SU-DHL-6 (cell line): ENCODE results near the gene CLIC1.
A peak's percentile ranks its signal among the peaks of the same experiment; 100 is the strongest.

ENCODE experiments used
- H2AFZ ChIP-seq: fragments of 200-600 bp; sonication (generic); 2 replicates; pipeline ENCODE4 v1.6.1; 2014; ENCODE audit warnings: low read depth, mild to moderate bottlenecking, moderate library complexity, mixed read lengths, antibody characterized with exemption, low read length; ENCODE audit not compliant: severe bottlenecking
- H3F3A ChIP-seq: fragments of 200-600 bp; shearing (Covaris generic); 2 replicates; pipeline ENCODE4 v1.6.0; 2016; ENCODE audit warnings: antibody characterized with exemption, mild to moderate bottlenecking; ENCODE audit not compliant: insufficient read depth
- H3K27ac ChIP-seq: fragments of 200-600 bp; sonication (generic); 2 replicates; pipeline ENCODE4 v1.5.1; 2016; ENCODE audit warnings: low read depth, mild to moderate bottlenecking, low read length, moderate library complexity, mixed read lengths
- H3K27me3 ChIP-seq: fragments of 200-600 bp; sonication (generic), shearing (Covaris generic); 2 replicates; pipeline ENCODE4 v1.6.0; 2014; ENCODE audit warnings: mild to moderate bottlenecking, low read length
- H3K36me3 ChIP-seq: fragments of 200-600 bp; sonication (generic); 2 replicates; pipeline ENCODE4 v1.6.1; 2014; ENCODE audit warnings: mild to moderate bottlenecking, low read length, mixed read lengths
- H3K4me2 ChIP-seq: fragments of 300-600, 200-600 bp; shearing (Covaris generic), sonication (generic); 2 replicates; pipeline ENCODE4 v1.6.0; 2014; ENCODE audit warnings: low read length, low read depth, mild to moderate bottlenecking; ENCODE audit not compliant: poor library complexity, severe bottlenecking
- H3K4me3 ChIP-seq: fragments of 200-600 bp; sonication (generic); 2 replicates; pipeline ENCODE4 v1.5.1; 2014; ENCODE audit warnings: antibody characterized with exemption, low read length, mild to moderate bottlenecking, mixed read lengths; ENCODE audit not compliant: insufficient read depth, poor library complexity, severe bottlenecking
- H3K79me2 ChIP-seq: fragments of 200-600 bp; sonication (generic); 2 replicates; pipeline ENCODE4 v1.6.1; 2014; ENCODE audit warnings: mild to moderate bottlenecking, low read length, moderate library complexity; ENCODE audit not compliant: insufficient read depth
- H3K9ac ChIP-seq: fragments of 200-600 bp; sonication (generic); 2 replicates; pipeline ENCODE4 v1.7.0; 2014; ENCODE audit warnings: mild to moderate bottlenecking, low read length
- H3K9me2 ChIP-seq: fragments of 200-600 bp; sonication (generic); replicated peaks from 2 replicates; pipeline ENCODE4 v1.6.1; 2014; ENCODE audit warnings: low read length; ENCODE audit not compliant: insufficient read depth
- H3K9me3 ChIP-seq: fragments of 200-600 bp; sonication (generic); 2 replicates; pipeline ENCODE4 v1.6.1; 2014; ENCODE audit warnings: low read length, mixed read lengths; ENCODE audit not compliant: insufficient read depth
- H4K20me1 ChIP-seq: fragments of 200-600 bp; sonication (generic); 2 replicates; pipeline ENCODE4 v1.6.1; 2014; ENCODE audit warnings: low read depth, mild to moderate bottlenecking, antibody characterized with exemption, low read length, moderate library complexity, mixed read lengths
- EZH2phosphoT487 ChIP-seq: fragments of 200-600 bp; sonication (generic), shearing (Covaris generic); conservative IDR thresholded peaks from 2 replicates; pipeline ENCODE4 v1.6.1; 2018; ENCODE audit warnings: mild to moderate bottlenecking, antibody characterized with exemption, low read length, moderate library complexity, mixed read lengths
- TF ChIP-seq, protein P1 (sequence below): fragments of 200-600 bp; sonication (generic); IDR thresholded peaks from one replicate; pipeline ENCODE4 v1.5.1; 2017; ENCODE audit warnings: antibody characterized with exemption, mild to moderate bottlenecking, low read length, moderate library complexity; ENCODE audit not compliant: insufficient read depth, poor library complexity, severe bottlenecking

The CLIC1 gene

GRCh38 chr6:31729515-31729978 lies 6.8 kb downstream of the CLIC1 start:
- H3K27ac ChIP-seq: peak overlapping the region; percentile 20
- H3K9me2 ChIP-seq: no peaks in the 10 kb centered on the region
- no peak for TF ChIP-seq EZH2phosphoT487
- TF ChIP-seq, protein P1, sequence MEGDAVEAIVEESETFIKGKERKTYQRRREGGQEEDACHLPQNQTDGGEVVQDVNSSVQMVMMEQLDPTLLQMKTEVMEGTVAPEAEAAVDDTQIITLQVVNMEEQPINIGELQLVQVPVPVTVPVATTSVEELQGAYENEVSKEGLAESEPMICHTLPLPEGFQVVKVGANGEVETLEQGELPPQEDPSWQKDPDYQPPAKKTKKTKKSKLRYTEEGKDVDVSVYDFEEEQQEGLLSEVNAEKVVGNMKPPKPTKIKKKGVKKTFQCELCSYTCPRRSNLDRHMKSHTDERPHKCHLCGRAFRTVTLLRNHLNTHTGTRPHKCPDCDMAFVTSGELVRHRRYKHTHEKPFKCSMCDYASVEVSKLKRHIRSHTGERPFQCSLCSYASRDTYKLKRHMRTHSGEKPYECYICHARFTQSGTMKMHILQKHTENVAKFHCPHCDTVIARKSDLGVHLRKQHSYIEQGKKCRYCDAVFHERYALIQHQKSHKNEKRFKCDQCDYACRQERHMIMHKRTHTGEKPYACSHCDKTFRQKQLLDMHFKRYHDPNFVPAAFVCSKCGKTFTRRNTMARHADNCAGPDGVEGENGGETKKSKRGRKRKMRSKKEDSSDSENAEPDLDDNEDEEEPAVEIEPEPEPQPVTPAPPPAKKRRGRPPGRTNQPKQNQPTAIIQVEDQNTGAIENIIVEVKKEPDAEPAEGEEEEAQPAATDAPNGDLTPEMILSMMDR: no peak
- peaks cover 6% of the 10 kb centered on the region for H3K79me2 ChIP-seq
- no peaks in the 10 kb centered on the region for H4K20me1 ChIP-seq
- peak overlapping the region; percentile 55 for H3K9ac ChIP-seq
- H3K9me3 ChIP-seq: no peaks in the 10 kb centered on the region
- peak overlapping the region; percentile 27 for H2AFZ ChIP-seq
- H3K4me3 ChIP-seq: peak overlapping the region; percentile 63
- peaks cover 18% of the 10 kb centered on the region; the same call in 1 of the 2 replicates for H3K36me3 ChIP-seq
- H3F3A ChIP-seq: peaks cover 30% of the 10 kb centered on the region
- no peaks in the 10 kb centered on the region for H3K27me3 ChIP-seq
- H3K4me2 ChIP-seq: peak overlapping the region; percentile 73

DNA sequence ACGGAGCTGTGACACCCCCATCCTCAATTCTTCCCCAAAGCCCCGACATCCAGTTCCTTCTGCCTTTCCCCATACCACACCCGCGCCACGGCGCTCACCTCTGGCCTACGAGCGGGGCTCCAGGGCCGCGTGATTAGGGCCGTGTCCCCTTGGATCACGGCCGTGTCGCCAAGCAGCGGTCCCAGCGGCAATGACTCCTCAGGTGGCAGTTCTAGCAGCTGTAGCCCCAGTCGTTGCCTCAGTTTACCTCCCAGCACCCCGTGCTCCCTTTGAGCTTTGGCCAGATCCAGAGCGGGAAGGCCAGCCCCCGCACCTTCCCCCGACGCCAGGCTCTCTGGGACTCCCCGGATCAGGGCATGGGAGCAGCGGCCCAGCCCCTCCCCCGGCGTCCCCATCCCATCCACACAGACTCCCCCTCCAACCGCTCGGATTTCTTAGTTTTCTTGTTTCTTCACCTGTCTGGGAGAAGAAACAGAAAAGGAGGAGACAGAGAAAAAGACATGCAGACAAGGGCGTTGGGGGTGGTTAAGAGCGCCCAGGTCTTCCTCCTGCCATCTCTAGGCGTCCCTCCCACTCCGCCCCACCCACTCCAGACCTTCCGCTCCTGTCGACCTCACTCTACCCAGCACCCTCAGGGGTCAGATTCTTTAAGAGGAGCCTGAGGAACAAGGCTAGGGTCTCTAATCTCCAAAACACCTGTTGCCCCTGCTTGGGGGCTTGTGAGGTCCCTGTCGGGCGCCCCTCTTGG lies 7.4 kb downstream of the CLIC1 start, which contains the start of gene DDAH2:
TSS of gene DDAH2 (minus strand) at position 533 of the 748 bp plus-strand sequence. CDS start at position 395, 138 bp downstream.
- no peaks in the 10 kb centered on the region for H3K9me2 ChIP-seq
- peak within 1 kb of the TSS; percentile 73 for H3K4me2 ChIP-seq
- no peaks in the 10 kb centered on the region for H4K20me1 ChIP-seq
- peak within 1 kb of the TSS; percentile 63 for H3K4me3 ChIP-seq
- peaks cover 18% of the 10 kb centered on the region; the same call in 1 of the 2 replicates for H3K36me3 ChIP-seq
- H3K9ac ChIP-seq: peak within 1 kb of the TSS; percentile 55
- TF ChIP-seq, protein P1: peak; percentile 100
- TF ChIP-seq EZH2phosphoT487: no peak
- no peaks in the 10 kb centered on the region for H3K79me2 ChIP-seq
- peak within 1 kb of the TSS; percentile 20 for H3K27ac ChIP-seq
- H3K9me3 ChIP-seq: no peaks in the 10 kb centered on the region
- H2AFZ ChIP-seq: peak within 1 kb of the TSS; percentile 27
- H3F3A ChIP-seq: peaks cover 30% of the 10 kb centered on the region
- no peaks in the 10 kb centered on the region for H3K27me3 ChIP-seq

DNA sequence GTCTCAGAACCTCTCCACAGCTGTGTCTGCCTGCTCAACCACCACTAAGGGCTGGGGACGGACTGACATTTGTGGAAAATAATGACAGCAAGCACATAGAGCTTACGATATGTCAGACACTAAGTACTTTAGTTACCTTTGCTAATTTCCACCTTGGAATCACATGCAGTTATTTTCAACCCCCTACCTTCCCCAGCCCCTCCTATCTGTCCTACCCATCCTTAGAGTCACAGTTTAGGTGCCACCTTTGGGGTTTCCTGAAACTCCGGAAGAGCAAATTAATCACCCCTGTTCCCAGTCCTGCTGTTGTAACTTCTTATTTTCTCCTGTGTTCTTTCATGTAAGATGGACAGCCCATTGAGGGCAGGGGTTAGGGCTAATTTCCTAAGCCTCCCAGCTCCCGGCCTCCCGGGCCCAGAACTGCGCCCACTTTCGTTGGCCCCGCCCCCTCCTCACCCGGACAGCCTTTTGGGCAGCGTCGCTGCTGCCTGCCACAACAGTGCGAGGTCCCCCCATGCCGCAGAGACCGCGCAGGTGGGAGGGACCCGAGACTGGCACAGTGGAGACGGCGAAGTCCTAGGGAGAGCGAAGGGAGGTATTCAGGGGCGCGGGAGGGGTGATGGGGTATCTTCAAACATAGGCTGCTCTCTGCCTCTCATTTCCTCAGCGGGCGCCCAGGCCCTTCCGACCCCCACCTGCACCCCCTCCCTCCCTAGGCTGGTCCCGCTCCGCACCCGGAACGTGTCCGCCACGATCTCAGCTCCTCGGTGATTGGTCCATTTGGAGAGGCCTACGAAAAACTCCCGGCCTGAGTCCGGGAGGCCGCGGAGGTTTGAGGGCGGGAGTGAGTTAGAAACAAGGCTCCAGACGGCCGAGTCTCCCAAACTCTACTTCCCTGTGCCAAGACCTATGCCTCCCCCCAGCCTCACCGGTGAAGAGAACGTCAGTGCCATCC lies 8.3 kb downstream of the CLIC1 start:
- H3K36me3 ChIP-seq: peaks cover 10% of the 10 kb centered on the region; the same call in 1 of the 2 replicates
- no peak overlapping the region for H3K9ac ChIP-seq
- H3K27me3 ChIP-seq: no peaks in the 10 kb centered on the region
- H3K79me2 ChIP-seq: no peaks in the 10 kb centered on the region
- no peaks in the 10 kb centered on the region for H4K20me1 ChIP-seq
- H3K27ac ChIP-seq: peak overlapping the region; percentile 28; the same call in 1 of the 2 replicates
- H3K9me2 ChIP-seq: no peaks in the 10 kb centered on the region
- no peaks in the 10 kb centered on the region for H3K9me3 ChIP-seq
- H3K4me3 ChIP-seq: no peak overlapping the region
- H3F3A ChIP-seq: peaks cover 28% of the 10 kb centered on the region
- H3K4me2 ChIP-seq: peak overlapping the region; percentile 4
- no peak overlapping the region for H2AFZ ChIP-seq
- no peak for TF ChIP-seq EZH2phosphoT487
- TF ChIP-seq, protein P1: no peak
